M059J (cell line): ENCODE data around the gene ARFGAP3. TPM values are rescaled to one million over a fixed set of nuclear protein-coding genes. Genes with fewer than 3 reads are reported as not detected.
"Not testable (repeated sequence)": the region's sequence is repeated elsewhere in the genome, so short reads cannot be mapped to it uniquely, and the experiment has no call there.

Experiments
- DNase-seq: peaks from one replicate; pipeline ENCODE4 v3.0.0-alpha.2; 2012; ENCODE audit warnings: low read depth
- total RNA-seq: library from RNA; depleted of rRNA; stranded (reverse); fragments of >200 nt; shearing (Covaris generic); gene quantifications from 2 replicates; pipeline ENCODE4 v1.2.3, GENCODE V29; 2014

ARFGAP3 gene
- total RNA-seq, 1 experiment from 2014 or later = 64.6 TPM

DNA sequence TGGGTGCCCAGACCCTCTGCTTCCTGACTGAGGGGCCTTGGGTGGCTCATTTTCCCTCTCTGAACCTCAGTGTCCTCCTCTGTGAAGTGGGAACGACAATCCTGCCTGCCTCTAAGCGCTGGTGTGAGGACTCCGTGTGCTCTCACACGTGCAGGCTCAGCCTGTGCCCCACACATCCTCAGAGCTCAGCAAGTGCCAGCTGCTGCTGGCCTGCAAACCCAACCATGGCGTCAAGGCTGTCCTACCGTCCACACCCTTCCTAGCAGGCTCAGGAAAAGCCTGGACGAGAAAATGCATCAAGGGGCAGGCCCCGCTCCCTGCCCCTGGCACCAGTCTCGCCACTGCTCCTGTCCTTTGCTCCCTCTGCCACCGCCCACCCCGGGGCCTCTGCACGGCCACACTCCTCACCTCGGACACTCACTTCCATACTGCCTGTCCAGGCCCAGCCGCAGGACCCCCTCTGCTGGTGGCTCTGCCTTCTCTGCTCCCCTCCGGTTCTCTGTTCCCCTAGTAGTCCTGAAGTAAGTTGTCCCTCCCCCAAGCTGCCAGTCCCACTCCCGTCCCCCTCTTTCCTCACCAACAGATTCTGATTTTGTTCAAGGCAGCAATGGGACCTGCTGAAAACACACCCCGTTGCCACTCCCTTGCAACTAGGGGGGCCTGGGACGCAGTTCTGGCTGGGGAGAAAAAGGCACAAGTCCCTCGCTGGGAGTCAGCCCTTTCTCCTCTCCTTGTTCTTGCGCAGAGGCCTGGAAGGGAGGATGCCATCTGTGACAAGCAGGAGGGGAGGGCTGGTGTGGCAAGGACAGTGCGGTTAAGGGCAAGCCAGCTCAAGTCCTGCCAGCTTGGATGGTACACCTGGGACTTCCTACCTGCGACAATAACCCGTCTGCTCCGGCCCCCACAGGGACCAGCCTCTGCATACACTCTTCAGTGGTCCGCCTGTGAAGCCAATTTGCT is 62.2 kb downstream of the ARFGAP3 start:
- DNase-seq = no peak

GRCh38 chr22:42793848-42794405 is 63.1 kb downstream of the ARFGAP3 start:
- no peak for DNase-seq

DNA sequence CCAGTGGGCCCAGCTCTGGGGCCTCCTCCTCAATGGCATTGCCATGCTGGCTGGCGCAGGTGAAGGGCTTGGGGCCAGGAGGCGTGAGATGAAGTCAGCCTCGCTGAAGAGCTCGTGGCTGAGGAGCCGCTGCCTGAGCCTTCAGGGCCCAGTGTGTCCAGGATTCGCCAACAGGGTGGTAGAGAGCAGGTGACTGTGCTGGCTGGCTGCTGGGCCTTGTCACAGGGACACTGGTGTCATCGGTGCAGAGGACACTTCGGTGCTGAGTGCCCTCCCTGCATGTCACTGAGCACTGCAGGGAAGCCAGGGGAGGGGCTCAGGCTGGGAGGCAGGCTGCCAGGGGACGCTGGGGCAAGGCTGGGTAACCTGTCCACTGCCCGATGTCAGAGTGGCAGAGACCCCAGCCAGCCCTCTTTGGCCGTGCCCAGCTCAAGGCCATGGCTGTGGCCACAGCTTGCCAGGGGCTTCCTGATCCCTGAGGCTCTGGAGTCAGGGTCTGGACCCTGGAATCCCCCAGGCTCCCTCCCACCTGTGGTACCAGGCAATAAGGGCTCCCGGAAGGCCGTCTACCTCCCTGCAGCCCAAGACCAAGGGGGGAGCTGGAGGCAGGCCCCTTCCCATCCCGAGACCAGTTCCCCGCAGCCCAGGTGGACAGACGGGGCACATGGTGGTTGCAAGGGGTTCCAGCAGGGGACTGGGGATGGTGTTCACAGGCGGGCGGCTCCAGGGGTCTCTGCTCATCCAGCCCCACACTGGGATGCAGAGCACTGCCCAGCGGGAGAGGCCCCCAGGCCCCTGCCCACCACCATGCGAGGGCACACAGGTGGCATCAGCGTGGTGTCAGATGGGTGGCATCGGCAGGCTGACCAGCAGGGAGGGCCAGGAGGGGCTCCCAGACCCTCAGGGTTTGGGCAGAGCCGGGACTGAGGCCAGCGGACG is 63.9 kb downstream of the ARFGAP3 start:
- DNase-seq = no peak

- no peak for DNase-seq
Measured at GRCh38 chr22:42792453-42792908, 64.6 kb downstream of the ARFGAP3 start.

DNA sequence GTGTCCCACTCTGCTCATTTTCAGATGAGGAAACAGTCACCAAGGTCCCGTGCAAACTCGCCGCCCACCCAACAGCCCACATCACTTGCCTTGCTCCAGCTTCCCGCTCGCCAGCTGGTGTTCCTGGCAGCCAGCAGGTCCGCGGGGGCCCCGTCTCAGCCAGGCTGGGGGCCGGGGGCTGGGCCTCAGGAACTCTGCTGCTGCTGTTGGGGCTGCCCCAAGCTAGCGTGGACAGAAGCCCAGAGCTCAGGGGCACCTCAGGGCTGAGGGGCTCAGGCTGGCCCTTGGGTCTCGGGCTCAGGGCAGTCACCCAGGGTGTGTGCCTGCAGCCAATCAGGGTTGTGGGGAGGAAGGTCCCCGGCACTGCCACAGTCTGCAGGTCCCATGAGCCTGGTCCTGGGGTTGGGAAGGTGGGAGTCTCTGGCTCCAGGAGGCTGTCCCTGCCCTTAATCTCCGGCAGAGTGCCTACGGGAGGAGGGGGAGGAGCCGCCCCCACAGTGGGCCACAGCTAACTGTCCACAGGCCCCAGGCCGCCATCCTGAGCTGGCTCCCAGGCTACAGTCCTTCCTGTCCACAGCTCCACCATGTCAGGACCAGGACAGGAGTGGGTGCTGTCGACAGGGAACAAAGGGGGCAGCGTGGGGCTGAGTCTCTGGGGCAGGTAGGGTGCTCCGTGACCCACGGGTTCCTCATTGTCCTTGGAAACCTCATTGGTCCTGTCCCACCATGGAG is 65.2 kb downstream of the ARFGAP3 start:
- DNase-seq = no peak

DNA sequence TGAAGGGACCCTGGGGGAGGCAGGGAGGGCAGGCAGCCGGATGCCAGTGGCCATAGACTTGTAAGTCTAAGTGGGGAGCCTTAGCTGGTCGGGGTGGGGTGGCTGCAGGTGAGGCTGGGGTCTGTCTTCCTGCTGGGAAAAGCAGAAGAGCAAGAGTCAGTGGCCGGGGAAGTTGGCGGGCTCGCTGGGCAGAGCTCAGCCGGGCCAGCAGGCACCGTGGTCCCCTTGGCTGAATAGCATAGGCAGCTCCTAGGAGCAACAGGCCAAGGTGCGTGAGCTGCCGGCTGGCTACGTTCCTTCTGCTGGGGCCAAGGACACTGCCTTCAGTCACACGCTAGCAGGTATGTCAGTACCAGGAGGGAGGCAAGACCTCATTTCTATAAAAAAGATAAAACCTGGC is 68.6 kb downstream of the ARFGAP3 start:
- DNase-seq = no peak

DNA sequence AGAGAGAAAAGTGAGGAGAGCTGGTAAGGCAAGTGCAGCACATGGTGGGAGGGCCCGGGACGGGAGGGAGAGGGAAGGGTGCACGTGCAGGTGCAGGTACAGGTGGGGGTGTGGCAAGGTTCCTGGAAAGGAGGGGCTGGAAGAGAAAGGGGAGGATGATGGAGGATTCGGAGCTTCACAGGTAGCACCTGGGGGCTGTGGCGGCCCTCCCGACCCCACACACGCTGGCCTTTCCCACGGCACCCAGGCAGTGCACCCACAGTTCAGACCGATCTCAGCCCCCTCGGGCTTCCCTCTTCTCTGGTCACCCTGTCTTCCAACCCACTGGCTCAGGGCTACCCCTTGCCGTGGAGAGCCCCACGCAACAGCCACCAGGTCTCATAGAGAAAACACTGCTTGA is 69.1 kb downstream of the ARFGAP3 start:
- DNase-seq = no peak

DNA sequence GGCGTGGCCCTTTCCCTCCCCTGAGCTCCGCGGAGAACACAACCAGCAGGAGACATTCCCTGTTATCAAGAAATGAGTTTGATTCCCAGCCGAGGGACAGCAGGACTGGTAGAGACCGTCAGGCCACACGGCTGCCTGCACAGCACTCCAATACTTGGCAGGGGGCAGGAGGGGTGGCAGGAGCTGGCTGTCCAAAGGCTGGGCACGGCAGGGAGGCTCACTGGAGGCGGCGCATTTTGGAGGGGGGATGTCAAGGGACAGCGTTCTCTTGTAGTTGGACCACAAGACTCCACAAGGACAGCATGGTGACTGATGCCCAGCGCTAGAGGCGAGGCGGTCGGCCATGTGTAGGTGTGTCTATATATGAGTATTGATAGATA is 69.7 kb downstream of the ARFGAP3 start:
- no peak for DNase-seq

DNA sequence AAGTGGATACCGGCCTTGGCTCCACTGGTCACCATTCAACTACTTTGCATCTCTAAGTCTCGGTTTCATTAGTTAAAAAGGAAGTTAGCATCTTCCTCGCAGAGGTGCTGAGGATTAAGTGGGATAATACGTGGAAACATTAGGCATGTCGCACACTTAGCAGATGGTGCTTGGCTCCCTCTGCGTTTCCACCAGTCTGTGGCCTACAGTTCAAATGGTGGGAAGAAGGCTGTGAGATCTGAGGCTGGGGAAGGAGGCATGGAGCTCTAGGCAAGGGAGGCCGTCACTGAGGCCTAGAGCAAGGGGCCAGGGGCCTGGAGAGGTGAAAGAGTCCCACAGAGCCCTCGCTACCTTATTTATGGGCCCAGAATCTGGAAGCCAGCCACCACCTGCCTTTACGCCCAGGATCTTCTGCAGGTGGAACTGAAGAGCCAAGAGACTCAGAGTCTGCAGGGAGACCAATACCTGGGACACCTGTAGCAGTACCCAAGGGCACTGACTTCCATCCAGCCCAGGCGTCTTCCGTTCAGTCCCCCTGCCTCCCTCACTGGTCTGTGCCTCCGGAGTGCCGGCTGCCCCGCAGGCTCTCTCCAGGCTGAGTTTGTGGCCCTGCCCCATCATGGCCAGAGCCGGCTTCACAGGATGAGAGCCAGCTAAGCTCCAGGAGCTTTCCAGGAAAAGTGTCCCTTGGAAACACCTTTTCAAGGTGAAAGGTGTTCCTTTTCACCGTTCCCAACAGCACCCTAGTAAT is 70.3 kb downstream of the ARFGAP3 start:
- no peak for DNase-seq

DNA sequence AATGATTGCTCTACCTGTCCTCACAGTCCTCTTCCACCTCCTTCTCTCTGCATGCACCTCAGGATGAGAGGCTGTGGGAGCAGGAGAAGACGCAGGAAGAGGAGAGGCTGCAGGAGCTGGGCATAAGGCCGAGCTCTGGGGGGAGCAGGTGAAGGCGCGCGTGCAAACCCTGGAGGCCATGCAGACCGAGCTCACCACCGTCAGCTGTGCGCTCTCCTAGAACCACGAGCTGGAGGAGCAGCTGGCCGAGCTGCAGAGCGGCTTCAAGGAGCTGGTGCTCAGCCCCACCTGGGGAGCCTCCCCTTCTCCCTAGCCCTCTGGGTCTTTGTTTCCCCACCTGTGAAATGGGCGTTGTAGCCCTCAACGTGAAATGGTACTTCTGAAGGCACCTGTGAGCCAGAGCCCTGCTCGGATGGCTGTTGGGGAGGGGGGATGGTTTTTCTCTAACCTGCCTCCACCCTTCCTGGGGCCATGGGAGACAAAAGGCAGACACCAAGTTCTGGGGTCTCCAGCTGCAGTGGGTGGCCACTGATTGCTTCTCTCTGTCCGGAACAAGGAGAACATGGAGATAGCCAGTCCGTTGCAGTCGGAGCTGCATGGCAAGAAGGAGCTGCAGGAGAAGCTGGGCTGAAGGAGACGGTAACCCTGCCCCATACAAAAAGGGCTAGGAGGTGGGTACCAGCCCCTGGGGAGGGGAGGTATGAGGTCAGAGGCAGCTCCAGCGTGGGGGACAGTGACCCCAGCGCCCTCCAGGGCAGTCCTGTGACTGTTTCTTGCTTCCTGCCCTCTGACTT is 71.2 kb downstream of the ARFGAP3 start:
- DNase-seq = no peak

- not testable (repeated sequence) for DNase-seq
Measured at GRCh38 chr22:42782306-42782705, 74.8 kb downstream of the ARFGAP3 start.

- peak; percentile 82 for DNase-seq
Measured at GRCh38 chr22:42780070-42780540, 77.0 kb downstream of the ARFGAP3 start.

DNA sequence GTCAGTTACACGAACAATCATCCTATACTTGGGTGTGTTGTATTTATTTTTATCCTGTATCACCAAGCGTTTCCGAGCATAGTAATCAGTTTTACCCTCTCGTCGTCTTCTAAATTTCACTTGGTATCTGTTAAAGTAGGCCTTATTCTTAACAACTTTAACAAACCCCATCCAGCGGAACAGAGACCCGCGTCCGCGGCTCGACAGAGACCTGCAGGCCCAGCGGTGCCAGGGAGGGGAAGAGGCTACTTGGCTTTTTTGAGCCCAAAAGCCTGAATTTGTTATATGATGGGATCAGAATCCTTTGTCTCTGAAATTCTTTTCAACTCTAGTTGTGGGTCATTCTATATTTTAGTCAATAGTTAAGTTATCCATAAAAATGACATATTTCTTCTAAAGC is 79.9 kb downstream of the ARFGAP3 start:
- DNase-seq = no peak

- no peak for DNase-seq
Measured at GRCh38 chr22:42773167-42773566, 83.9 kb downstream of the ARFGAP3 start.

GRCh38 chr22:42772647-42773046 is 84.4 kb downstream of the ARFGAP3 start:
- no peak for DNase-seq

DNA sequence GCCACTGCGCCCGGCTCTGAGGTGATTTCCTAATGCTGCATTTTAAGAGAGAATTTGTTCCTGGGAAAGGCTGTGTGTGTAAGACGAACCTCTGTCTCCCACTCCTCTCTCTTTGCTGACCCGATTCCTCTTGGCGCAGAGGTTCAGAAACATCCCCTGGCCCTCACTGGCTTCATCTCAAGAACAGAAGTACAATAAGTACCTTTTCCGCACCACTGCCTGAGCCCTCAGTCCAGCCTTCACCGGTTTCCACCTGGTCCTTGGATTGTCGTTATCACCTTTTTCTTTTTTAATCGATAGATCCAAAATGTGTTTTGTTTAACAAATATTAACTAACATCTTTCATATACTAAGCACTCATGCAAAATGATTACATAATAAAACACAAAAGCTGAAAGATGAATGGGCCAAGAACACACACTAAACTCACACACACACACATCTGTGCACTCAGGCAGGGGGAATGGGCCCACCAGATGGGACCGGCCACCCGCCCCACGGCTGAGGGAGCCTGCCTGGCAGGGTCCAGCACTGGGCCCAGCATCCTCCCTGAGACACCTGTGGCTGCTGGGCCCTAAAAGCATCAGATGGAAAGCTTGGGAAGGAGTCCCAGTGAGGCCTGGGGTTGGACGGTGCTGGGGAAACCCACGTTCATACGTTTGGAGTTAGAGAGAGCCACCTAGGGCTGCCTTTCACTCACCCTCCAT is 86.0 kb downstream of the ARFGAP3 start:
- DNase-seq = no peak

- no peak for DNase-seq
Measured at GRCh38 chr22:42770448-42770726, 86.7 kb downstream of the ARFGAP3 start.

- DNase-seq = peak; percentile 82
Measured at GRCh38 chr22:42769574-42770447, 87.3 kb downstream of the ARFGAP3 start.
